Liver (tissue), 2 donors: ENCODE data around the gene UNKL.

Source experiments
- TAF1 ChIP-seq: conservative IDR thresholded peaks from 2 replicates; pipeline ENCODE4 v1.6.1; 2016; ENCODE audit warnings: antibody characterized with exemption, mild to moderate bottlenecking
- TF ChIP-seq, protein P1 (sequence below): IDR thresholded peaks from 2 replicates; pipeline ENCODE4 v1.6.1; 2016; ENCODE audit warnings: antibody characterized with exemption, mild to moderate bottlenecking
- TF ChIP-seq, protein P2 (sequence below): IDR thresholded peaks from 2 replicates; pipeline ENCODE4 v1.6.1; 2016; ENCODE audit warnings: antibody characterized with exemption
- donor health status: healthy.

DNA sequence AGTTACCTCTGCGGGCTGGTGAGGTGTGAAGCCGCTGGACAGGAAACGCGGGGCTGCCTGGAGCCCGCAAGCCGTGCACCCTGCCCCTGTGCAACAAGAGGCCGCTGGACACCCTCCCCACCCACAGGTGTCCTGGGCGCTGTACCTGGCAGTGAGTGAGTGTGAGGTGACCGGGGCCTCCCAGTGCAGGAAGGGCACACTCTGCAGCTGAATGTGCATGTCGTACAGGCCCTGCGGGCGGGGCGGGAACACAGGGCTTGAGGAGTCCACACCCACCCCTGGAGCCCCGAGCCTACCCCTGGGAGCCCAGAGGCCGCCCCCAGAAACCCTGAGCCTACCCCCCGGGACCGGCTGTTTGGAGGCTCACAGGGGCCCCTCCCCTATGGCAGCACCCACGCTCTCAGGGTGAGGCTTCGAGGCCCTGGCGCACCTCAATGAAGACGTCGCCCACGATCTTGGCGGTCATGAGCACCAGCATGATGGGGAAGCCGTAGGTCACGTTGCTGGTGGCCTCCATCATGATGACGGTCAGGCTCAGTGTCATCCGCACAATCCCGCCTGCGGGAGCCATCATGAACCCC is 34.1 kb upstream of the UNKL start:
- TF ChIP-seq, protein P1, sequence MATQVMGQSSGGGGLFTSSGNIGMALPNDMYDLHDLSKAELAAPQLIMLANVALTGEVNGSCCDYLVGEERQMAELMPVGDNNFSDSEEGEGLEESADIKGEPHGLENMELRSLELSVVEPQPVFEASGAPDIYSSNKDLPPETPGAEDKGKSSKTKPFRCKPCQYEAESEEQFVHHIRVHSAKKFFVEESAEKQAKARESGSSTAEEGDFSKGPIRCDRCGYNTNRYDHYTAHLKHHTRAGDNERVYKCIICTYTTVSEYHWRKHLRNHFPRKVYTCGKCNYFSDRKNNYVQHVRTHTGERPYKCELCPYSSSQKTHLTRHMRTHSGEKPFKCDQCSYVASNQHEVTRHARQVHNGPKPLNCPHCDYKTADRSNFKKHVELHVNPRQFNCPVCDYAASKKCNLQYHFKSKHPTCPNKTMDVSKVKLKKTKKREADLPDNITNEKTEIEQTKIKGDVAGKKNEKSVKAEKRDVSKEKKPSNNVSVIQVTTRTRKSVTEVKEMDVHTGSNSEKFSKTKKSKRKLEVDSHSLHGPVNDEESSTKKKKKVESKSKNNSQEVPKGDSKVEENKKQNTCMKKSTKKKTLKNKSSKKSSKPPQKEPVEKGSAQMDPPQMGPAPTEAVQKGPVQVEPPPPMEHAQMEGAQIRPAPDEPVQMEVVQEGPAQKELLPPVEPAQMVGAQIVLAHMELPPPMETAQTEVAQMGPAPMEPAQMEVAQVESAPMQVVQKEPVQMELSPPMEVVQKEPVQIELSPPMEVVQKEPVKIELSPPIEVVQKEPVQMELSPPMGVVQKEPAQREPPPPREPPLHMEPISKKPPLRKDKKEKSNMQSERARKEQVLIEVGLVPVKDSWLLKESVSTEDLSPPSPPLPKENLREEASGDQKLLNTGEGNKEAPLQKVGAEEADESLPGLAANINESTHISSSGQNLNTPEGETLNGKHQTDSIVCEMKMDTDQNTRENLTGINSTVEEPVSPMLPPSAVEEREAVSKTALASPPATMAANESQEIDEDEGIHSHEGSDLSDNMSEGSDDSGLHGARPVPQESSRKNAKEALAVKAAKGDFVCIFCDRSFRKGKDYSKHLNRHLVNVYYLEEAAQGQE = no peak
- no peak for TF ChIP-seq TAF1
- TF ChIP-seq, protein P2, sequence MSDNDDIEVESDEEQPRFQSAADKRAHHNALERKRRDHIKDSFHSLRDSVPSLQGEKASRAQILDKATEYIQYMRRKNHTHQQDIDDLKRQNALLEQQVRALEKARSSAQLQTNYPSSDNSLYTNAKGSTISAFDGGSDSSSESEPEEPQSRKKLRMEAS = no peak
